Panc1 (cell line): ENCODE measurements around the gene HES3. TPM values are rescaled to one million over a fixed set of nuclear protein-coding genes. Genes with fewer than 3 reads are reported as not detected.

ENCODE experiments used
- ATAC-seq: fragments of 200-7000 bp; cut with Tn5 transposase; 2 replicates; pipeline ENCODE4 v1.9.1; 2020; ENCODE audit warnings: mild to moderate bottlenecking, moderate library complexity
- BruUV-seq: library from RNA; stranded (reverse); fragments of 400-500 nt; replicated peaks from 2 replicates; lab custom pipeline; 2021; lab: Mats Ljungman, UMichigan
- CTCF ChIA-PET: fragments of 300-600 bp; sonication (Branson Sonifier 250); formaldehyde crosslinking; loops from one replicate; lab custom pipeline; 2022; ENCODE audit warnings: antibody characterized with exemption; lab: Charles Lee
- POLR2A ChIA-PET: fragments of 300-600 bp; sonication (Branson Sonifier 250); formaldehyde crosslinking; loops from one replicate; lab custom pipeline; 2022; ENCODE audit warnings: antibody characterized with exemption; lab: Charles Lee
- DNase-seq: peaks from one replicate; pipeline ENCODE4 v3.0.0-alpha.2; 2010; ENCODE audit warnings: low read depth, low spot score
- H3K27ac ChIP-seq: 2 replicates; pipeline ENCODE4 v1.5.1; 2011; ENCODE audit warnings: mild to moderate bottlenecking, low read length, inconsistent platforms
- H3K27me3 ChIP-seq: fragments of 200-500 bp; sonication (Bioruptor generic); 2 replicates; pipeline ENCODE4 v1.6.0; 2014; ENCODE audit warnings: low read length, inconsistent platforms; ENCODE audit not compliant: control insufficient read depth, insufficient read depth
- H3K36me3 ChIP-seq: fragments of 200-500 bp; sonication (Bioruptor generic); 2 replicates; pipeline ENCODE4 v1.5.1; 2014; ENCODE audit warnings: inconsistent platforms, mild to moderate bottlenecking, low read length, moderate library complexity; ENCODE audit not compliant: control insufficient read depth, insufficient read depth
- H3K4me1 ChIP-seq: 2 replicates; pipeline ENCODE4 v1.5.1; 2011; ENCODE audit warnings: inconsistent platforms, mild to moderate bottlenecking, low read length, moderate library complexity; ENCODE audit not compliant: control insufficient read depth, insufficient read depth
- H3K4me3 ChIP-seq, 2 experiments: 2 replicates each; pipeline ENCODE4 v1.5.1; 2011 to 2012; ENCODE audit warnings: low read depth in 2 of 2, low read length in 2 of 2, mild to moderate bottlenecking in 2 of 2, inconsistent platforms in 1 of 2, moderate library complexity in 1 of 2
- H3K9me3 ChIP-seq: fragments of 200-500 bp; sonication (Bioruptor generic); 2 replicates; pipeline ENCODE4 v1.5.1; 2014; ENCODE audit warnings: low read depth, mild to moderate bottlenecking, inconsistent platforms, low read length, moderate library complexity; ENCODE audit not compliant: control insufficient read depth, insufficient read depth
- POLR2AphosphoS5 ChIP-seq: IDR thresholded peaks from 2 replicates; pipeline ENCODE4 v1.6.1; 2012; ENCODE audit warnings: mild to moderate bottlenecking, low read depth, low read length, moderate library complexity
- SIN3A ChIP-seq: IDR thresholded peaks from 2 replicates; pipeline ENCODE4 v1.6.1; 2012; ENCODE audit warnings: low read depth, mild to moderate bottlenecking, low read length, moderate library complexity, borderline replicate concordance; ENCODE audit not compliant: insufficient read depth
- TCF7L2 ChIP-seq: IDR thresholded peaks from 2 replicates; pipeline ENCODE4 v1.6.1; 2011; ENCODE audit warnings: mild to moderate bottlenecking, low read depth, low read length, inconsistent platforms
- in situ Hi-C: cut with HindIII; loops from 2 replicates; pipeline ENCODE4 v1.10.0; 2016; ENCODE audit warnings: low sequenced_read_pairs, low pct_unique_long_range_greater_than_20kb
- intact Hi-C: fragments of 100-400 bp; cut with micrococcal nuclease; formaldehyde crosslinking; loops from one replicate; pipeline ENCODE4 v1.10.0; 2022; ENCODE audit not compliant: unreplicated experiment
- total RNA-seq: library from RNA; stranded (reverse); gene quantifications from one replicate; pipeline ENCODE4 v1.2.1, GENCODE V29; 2021; ENCODE audit not compliant: unreplicated experiment
- TF ChIP-seq, protein P1 (sequence below): fragments of 450-650 bp; IDR thresholded peaks from 2 replicates; pipeline ENCODE4 v1.5.1; 2017; ENCODE audit warnings: mild to moderate bottlenecking
- TF ChIP-seq, protein P2 (sequence below), 2 experiments: IDR thresholded peaks; 2 replicates each; pipeline ENCODE4 v1.6.1; 2011 to 2012; ENCODE audit warnings: low read depth in 2 of 2, control low read depth in 1 of 2, low read length in 1 of 2, mild to moderate bottlenecking in 1 of 2, moderate library complexity in 1 of 2; ENCODE audit not compliant: insufficient read depth in 1 of 2

The HES3 gene
- total RNA-seq, 1 experiment from 2014 or later = not detected

DNA sequence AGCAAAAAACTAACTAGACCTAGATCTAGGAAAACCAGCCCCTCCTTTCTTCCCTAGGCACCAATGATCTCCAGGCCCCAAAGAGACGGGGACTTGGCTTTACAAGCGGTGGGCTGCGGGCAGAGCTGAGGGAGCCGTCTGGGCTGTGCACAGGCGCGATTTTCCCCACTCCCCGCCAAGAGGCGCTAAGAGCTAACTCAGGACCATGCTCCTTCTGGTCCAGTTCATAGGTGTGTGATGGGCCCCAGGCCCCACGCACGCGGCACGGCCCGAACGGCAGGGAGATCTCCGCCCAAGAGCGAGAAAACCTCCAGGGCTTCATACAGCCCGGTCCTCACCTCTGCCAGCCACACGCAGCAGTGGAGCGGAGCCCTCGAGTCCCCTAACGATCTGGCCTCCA, 24.4 kb downstream of the HES3 start:
- Histone ChIP-seq H3K4me1 (no peaks in the 10 kb centered on the region), H3K4me3 (no peak overlapping the region), H3K27ac (no peak overlapping the region), H3K9me3 (no peaks in the 10 kb centered on the region), H3K27me3 (no peaks in the 10 kb centered on the region), H3K36me3 (no peaks in the 10 kb centered on the region)
- no TSS peak for BruUV-seq
- in situ Hi-C loops (no loop called here), intact Hi-C loops (no loop called here)
- no peak for ATAC-seq
- CTCF ChIA-PET = no interaction called here
- no peak for DNase-seq
- POLR2A ChIA-PET = no interaction called here
- TF ChIP-seq, protein P1, sequence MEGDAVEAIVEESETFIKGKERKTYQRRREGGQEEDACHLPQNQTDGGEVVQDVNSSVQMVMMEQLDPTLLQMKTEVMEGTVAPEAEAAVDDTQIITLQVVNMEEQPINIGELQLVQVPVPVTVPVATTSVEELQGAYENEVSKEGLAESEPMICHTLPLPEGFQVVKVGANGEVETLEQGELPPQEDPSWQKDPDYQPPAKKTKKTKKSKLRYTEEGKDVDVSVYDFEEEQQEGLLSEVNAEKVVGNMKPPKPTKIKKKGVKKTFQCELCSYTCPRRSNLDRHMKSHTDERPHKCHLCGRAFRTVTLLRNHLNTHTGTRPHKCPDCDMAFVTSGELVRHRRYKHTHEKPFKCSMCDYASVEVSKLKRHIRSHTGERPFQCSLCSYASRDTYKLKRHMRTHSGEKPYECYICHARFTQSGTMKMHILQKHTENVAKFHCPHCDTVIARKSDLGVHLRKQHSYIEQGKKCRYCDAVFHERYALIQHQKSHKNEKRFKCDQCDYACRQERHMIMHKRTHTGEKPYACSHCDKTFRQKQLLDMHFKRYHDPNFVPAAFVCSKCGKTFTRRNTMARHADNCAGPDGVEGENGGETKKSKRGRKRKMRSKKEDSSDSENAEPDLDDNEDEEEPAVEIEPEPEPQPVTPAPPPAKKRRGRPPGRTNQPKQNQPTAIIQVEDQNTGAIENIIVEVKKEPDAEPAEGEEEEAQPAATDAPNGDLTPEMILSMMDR = no peak
- TF ChIP-seq, protein P2, sequence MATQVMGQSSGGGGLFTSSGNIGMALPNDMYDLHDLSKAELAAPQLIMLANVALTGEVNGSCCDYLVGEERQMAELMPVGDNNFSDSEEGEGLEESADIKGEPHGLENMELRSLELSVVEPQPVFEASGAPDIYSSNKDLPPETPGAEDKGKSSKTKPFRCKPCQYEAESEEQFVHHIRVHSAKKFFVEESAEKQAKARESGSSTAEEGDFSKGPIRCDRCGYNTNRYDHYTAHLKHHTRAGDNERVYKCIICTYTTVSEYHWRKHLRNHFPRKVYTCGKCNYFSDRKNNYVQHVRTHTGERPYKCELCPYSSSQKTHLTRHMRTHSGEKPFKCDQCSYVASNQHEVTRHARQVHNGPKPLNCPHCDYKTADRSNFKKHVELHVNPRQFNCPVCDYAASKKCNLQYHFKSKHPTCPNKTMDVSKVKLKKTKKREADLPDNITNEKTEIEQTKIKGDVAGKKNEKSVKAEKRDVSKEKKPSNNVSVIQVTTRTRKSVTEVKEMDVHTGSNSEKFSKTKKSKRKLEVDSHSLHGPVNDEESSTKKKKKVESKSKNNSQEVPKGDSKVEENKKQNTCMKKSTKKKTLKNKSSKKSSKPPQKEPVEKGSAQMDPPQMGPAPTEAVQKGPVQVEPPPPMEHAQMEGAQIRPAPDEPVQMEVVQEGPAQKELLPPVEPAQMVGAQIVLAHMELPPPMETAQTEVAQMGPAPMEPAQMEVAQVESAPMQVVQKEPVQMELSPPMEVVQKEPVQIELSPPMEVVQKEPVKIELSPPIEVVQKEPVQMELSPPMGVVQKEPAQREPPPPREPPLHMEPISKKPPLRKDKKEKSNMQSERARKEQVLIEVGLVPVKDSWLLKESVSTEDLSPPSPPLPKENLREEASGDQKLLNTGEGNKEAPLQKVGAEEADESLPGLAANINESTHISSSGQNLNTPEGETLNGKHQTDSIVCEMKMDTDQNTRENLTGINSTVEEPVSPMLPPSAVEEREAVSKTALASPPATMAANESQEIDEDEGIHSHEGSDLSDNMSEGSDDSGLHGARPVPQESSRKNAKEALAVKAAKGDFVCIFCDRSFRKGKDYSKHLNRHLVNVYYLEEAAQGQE (IDR thresholded peaks at IDR 0.05; ENCODE audit: insufficient read depth in 1 of 2, low read depth in 2 of 2, low read length in 1 of 2) = no peak
- no peak for TF ChIP-seq POLR2AphosphoS5
- TF ChIP-seq SIN3A = no peak
- no peak for TF ChIP-seq TCF7L2

DNA sequence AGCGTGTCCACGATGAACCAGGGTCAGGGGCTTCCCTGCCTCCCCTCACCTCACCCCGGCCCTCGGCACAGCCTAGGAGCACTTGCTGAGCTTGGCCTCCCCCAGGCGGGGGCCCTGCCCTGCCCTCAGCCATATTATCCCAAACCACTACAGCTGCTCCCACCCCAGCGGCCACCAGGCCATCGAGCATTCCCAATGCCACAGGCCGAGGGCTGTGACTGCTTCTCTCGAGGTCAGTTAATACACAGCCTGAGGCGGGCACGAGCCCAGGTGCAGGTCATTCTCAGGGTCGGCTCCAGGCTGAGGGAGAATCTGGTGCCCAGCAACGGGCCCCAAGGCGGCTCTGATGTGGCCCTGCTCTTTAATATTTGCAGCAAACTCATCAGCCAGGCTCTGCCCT, 25.3 kb downstream of the HES3 start:
- no peak overlapping the region for H3K4me3 ChIP-seq
- intact Hi-C loops (no loop called here), in situ Hi-C loops (no loop called here)
- BruUV-seq = no TSS peak
- no peak overlapping the region for H3K27ac ChIP-seq
- TF ChIP-seq SIN3A (no peak), POLR2AphosphoS5 (no peak), TCF7L2 (no peak)
- TF ChIP-seq, protein P2 (IDR thresholded peaks at IDR 0.05; ENCODE audit: insufficient read depth in 1 of 2, low read depth in 2 of 2, low read length in 1 of 2) = no peak
- TF ChIP-seq, protein P1 = no peak
- ChIA-PET CTCF (no interaction called here), POLR2A (no interaction called here)
- H3K27me3 ChIP-seq = no peaks in the 10 kb centered on the region
- no peaks in the 10 kb centered on the region for H3K9me3 ChIP-seq
- ATAC-seq (no peak), DNase-seq (no peak)
- no peaks in the 10 kb centered on the region for H3K4me1 ChIP-seq
- no peaks in the 10 kb centered on the region for H3K36me3 ChIP-seq
